DOHH2 (cell line): ENCODE data around the gene ECD.

ENCODE experiments used
- CTCF ChIP-seq: fragments of 200-600 bp; sonication (generic); IDR thresholded peaks from one replicate; pipeline ENCODE4 v1.5.1; 2014; ENCODE audit warnings: antibody characterized with exemption, mild to moderate bottlenecking, low read depth, low read length; ENCODE audit not compliant: poor library complexity, severe bottlenecking
- EZH2phosphoT487 ChIP-seq: fragments of 200-600 bp; sonication (generic); IDR thresholded peaks from 2 replicates; pipeline ENCODE4 v1.6.1; 2017; ENCODE audit warnings: borderline replicate concordance, mild to moderate bottlenecking, antibody characterized with exemption, low read length, moderate library complexity, mixed read lengths

- no peak for TF ChIP-seq CTCF
- TF ChIP-seq EZH2phosphoT487: no peak
Measured at GRCh38 chr10:73096041-73096448, 71.8 kb downstream of the ECD start.
